ENCODE data around the gene DYSF.

Gene DYSF

DNA sequence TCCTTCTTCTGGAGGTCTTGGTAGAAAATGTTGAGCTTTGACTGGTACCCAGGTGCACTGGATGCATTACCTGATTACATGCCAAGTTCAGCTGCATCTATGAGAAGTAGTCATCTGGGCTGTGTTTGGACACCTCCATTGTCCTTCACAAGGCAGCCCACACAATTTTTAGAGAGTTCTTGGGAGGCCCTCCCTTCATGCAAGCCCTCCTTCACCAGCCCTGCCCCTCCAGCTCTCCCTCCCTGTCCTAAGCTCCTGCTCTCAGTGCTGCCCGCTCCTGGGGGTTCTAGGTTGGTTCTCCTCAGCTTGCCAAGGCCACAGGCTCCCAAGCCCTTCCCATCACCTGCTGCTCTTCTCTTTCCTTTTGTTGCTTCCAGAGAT, 148.7 kb downstream of the DYSF start:
- no peak for TF ChIP-seq ZNF549 (tag by site-specific recombination; IDR thresholded peaks at IDR 0.05)
- no peak for TF ChIP-seq INSM2 (tag by site-specific recombination; IDR thresholded peaks at IDR 0.05)
- no peak for TF ChIP-seq ZNF23 (tag by site-specific recombination; IDR thresholded peaks at IDR 0.05; ENCODE audit: borderline replicate concordance)
- TF ChIP-seq SCRT2 (tag by site-specific recombination; IDR thresholded peaks at IDR 0.05): no peak
- no peak for TF ChIP-seq ZNF10 (tag by site-specific recombination; IDR thresholded peaks at IDR 0.05)
- TF ChIP-seq KLF1 (tag by site-specific recombination; IDR thresholded peaks at IDR 0.05): no peak
- CTCF ChIA-PET: interaction anchor here (1.4 kb wide), 1 partner anchor 56 kb away, joined by 5 read pairs; no protein-coding TSS in a partner anchor

DNA sequence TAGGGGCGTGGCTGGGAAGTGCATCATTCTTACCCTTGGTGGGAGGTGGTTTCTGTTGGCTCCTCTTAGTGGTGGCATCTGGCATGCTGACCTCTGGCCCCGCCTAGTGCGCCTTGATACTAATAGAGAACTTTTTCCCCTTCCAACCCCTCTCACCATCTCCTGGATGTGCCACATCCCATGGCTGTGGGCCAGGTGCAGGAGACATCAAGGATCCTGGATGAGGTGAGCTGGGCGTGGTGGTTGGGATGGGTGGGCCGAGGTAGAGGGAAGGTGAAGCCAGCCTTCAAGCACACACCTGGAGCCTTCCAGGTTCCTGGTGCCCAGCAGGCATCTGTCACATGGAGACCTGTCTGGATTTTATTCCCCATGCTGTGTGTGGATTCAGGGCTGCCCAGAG, 149.2 kb downstream of the DYSF start:
- Histone ChIP-seq H3K4me1 (ENCODE audit: control insufficient read depth, insufficient read depth, low read length) (no peaks in the 10 kb centered on the region), H3K36me3 (ENCODE audit: control insufficient read depth in 2 of 2, insufficient read depth in 1 of 2, low read length in 2 of 2) (no peaks in the 10 kb centered on the region), H3K9me3 (ENCODE audit: control insufficient read depth, insufficient read depth, low read depth, low read length) (no peaks in the 10 kb centered on the region), H3K4me3 (ENCODE audit: low read depth, low read length) (no peak overlapping the region), H3K27ac (ENCODE audit: extremely low read depth, low read depth, low read length) (no peak overlapping the region)
- no peak for TF ChIP-seq ZBTB44 (tag by site-specific recombination; IDR thresholded peaks at IDR 0.05)
- no peak for TF ChIP-seq ZNF221 (tag by site-specific recombination; IDR thresholded peaks at IDR 0.05; ENCODE audit: borderline replicate concordance)
- TF ChIP-seq, protein P1, sequence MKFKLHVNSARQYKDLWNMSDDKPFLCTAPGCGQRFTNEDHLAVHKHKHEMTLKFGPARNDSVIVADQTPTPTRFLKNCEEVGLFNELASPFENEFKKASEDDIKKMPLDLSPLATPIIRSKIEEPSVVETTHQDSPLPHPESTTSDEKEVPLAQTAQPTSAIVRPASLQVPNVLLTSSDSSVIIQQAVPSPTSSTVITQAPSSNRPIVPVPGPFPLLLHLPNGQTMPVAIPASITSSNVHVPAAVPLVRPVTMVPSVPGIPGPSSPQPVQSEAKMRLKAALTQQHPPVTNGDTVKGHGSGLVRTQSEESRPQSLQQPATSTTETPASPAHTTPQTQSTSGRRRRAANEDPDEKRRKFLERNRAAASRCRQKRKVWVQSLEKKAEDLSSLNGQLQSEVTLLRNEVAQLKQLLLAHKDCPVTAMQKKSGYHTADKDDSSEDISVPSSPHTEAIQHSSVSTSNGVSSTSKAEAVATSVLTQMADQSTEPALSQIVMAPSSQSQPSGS (tag by site-specific recombination; IDR thresholded peaks at IDR 0.05; ENCODE audit: low read depth): no peak
- TF ChIP-seq ZBTB17 (tag by site-specific recombination; IDR thresholded peaks at IDR 0.05): no peak
- no peak for TF ChIP-seq HOXC10 (CRISPR knock-in tag; IDR thresholded peaks at IDR 0.05)
- TF ChIP-seq TCF7L2 (IDR thresholded peaks at IDR 0.05; ENCODE audit: borderline replicate concordance, low read depth, low read length): no peak
- TF ChIP-seq ZNF623 (tag by site-specific recombination; IDR thresholded peaks at IDR 0.05): no peak
- TF ChIP-seq ZNF596 (tag by site-specific recombination; IDR thresholded peaks at IDR 0.05): no peak
- no peak for TF ChIP-seq ZNF350 (tag by site-specific recombination; IDR thresholded peaks at IDR 0.05)
- CTCF ChIA-PET: interaction anchor here (1.4 kb wide), 1 partner anchor 57 kb away, joined by 5 read pairs; no protein-coding TSS in a partner anchor
- POLR2A ChIA-PET: no interaction called here

More for the DNA sequence above, 148.7 kb downstream of the DYSF start:
- no peaks in the 10 kb centered on the region for H3K9me3 ChIP-seq (ENCODE audit: control insufficient read depth, insufficient read depth, low read depth, low read length)
- no peak overlapping the region for H3K4me3 ChIP-seq (ENCODE audit: low read depth, low read length)
- no peaks in the 10 kb centered on the region for H3K4me1 ChIP-seq (ENCODE audit: control insufficient read depth, insufficient read depth, low read length)
- POLR2A ChIA-PET: no interaction called here
- H3K36me3 ChIP-seq (ENCODE audit: control insufficient read depth in 2 of 2, insufficient read depth in 1 of 2, low read length in 2 of 2): no peaks in the 10 kb centered on the region
- no peak overlapping the region for H3K27ac ChIP-seq (ENCODE audit: extremely low read depth, low read depth, low read length)

GRCh38 chr2:71603311-71603811, 150.0 kb downstream of the DYSF start:
- Histone ChIP-seq H3K4me3 (ENCODE audit: low read depth, low read length) (no peak overlapping the region), H3K9me3 (ENCODE audit: control insufficient read depth, insufficient read depth, low read depth, low read length) (no peaks in the 10 kb centered on the region), H3K4me1 (ENCODE audit: control insufficient read depth, insufficient read depth, low read length) (no peaks in the 10 kb centered on the region), H3K36me3 (ENCODE audit: control insufficient read depth in 2 of 2, insufficient read depth in 1 of 2, low read length in 2 of 2) (no peaks in the 10 kb centered on the region), H3K27ac (ENCODE audit: extremely low read depth, low read depth, low read length) (no peak overlapping the region)
- ChIA-PET CTCF (interaction anchor here (0.7 kb wide), 1 partner anchor 288 kb away, joined by 3 read pairs; no protein-coding TSS in a partner anchor), POLR2A (no interaction called here)
- TF ChIP-seq ZBTB26 (tag by site-specific recombination; optimal IDR thresholded peaks at IDR 0.05) (no peak), ZNF510 (tag by site-specific recombination; IDR thresholded peaks at IDR 0.05; ENCODE audit: insufficient replicate concordance) (no peak), INSM2 (tag by site-specific recombination; IDR thresholded peaks at IDR 0.05) (no peak), ZNF248 (tag by site-specific recombination; IDR thresholded peaks at IDR 0.05) (no peak), ZNF202 (tag by site-specific recombination; IDR thresholded peaks at IDR 0.05; ENCODE audit: borderline replicate concordance) (no peak), SCRT2 (tag by site-specific recombination; IDR thresholded peaks at IDR 0.05) (no peak), OVOL3 (tag by site-specific recombination; IDR thresholded peaks at IDR 0.05) (no peak), ZNF571 (tag by site-specific recombination; IDR thresholded peaks at IDR 0.05) (no peak)
- TF ChIP-seq, protein P2, sequence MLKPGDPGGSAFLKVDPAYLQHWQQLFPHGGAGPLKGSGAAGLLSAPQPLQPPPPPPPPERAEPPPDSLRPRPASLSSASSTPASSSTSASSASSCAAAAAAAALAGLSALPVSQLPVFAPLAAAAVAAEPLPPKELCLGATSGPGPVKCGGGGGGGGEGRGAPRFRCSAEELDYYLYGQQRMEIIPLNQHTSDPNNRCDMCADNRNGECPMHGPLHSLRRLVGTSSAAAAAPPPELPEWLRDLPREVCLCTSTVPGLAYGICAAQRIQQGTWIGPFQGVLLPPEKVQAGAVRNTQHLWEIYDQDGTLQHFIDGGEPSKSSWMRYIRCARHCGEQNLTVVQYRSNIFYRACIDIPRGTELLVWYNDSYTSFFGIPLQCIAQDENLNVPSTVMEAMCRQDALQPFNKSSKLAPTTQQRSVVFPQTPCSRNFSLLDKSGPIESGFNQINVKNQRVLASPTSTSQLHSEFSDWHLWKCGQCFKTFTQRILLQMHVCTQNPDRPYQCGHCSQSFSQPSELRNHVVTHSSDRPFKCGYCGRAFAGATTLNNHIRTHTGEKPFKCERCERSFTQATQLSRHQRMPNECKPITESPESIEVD (tag by site-specific recombination; IDR thresholded peaks at IDR 0.05): no peak

Measured in HEK293 (cell line).